IMR-90 (cell line): ENCODE measurements around the gene SLC2A10. TPM values are rescaled to one million over a fixed set of nuclear protein-coding genes. Genes with fewer than 3 reads are reported as not detected.

ENCODE experiments used
- ATAC-seq: fragments of 200-7000 bp; cut with Tn5 transposase; 2 replicates; pipeline ENCODE4 v1.9.1; 2020; ENCODE audit warnings: low read depth, mild to moderate bottlenecking, moderate library complexity
- BruUV-seq: library from RNA; stranded (reverse); fragments of 400-500 nt; replicated peaks from 2 replicates; lab custom pipeline; 2021; lab: Mats Ljungman, UMichigan
- CTCF ChIA-PET: fragments of 300-600 bp; formaldehyde crosslinking; extraction: SDS; loops from one replicate; lab custom pipeline; 2021; ENCODE audit warnings: antibody characterized with exemption; lab: Yijun Ruan, JAX
- POLR2A ChIA-PET: fragments of 300-600 bp; sonication (Branson Sonifier 250); formaldehyde crosslinking; loops from one replicate; lab custom pipeline; 2022; ENCODE audit warnings: antibody characterized with exemption; ENCODE audit not compliant: unreplicated experiment; lab: Charles Lee
- DNase-seq: peaks from one replicate; pipeline ENCODE4 v3.0.0; 2013
- H2AFZ ChIP-seq: replicated peaks from 2 replicates; pipeline ENCODE3; 2013; ENCODE audit warnings: low read length, mild to moderate bottlenecking; ENCODE audit not compliant: poor library complexity
- H2AK5ac ChIP-seq: 2 replicates; pipeline ENCODE4 v1.6.1; 2013; ENCODE audit warnings: low read depth, low read length, inconsistent platforms
- H2AK9ac ChIP-seq: replicated peaks from 2 replicates; pipeline ENCODE3; 2013; ENCODE audit warnings: mild to moderate bottlenecking, low read depth, low read length, moderate library complexity; ENCODE audit not compliant: poor library complexity
- H2BK120ac ChIP-seq: 2 replicates; pipeline ENCODE4 v1.6.1; 2013; ENCODE audit warnings: low read depth, low read length, inconsistent platforms
- H2BK15ac ChIP-seq: 3 replicates; pipeline ENCODE4 v1.6.1; 2013; ENCODE audit warnings: low read depth, low read length, inconsistent platforms
- H2BK20ac ChIP-seq: 2 replicates; pipeline ENCODE4 v1.6.1; 2013; ENCODE audit warnings: low read depth, mild to moderate bottlenecking, inconsistent platforms, low read length, moderate library complexity
- H2BK5ac ChIP-seq: 2 replicates; pipeline ENCODE4 v1.6.1; 2013; ENCODE audit warnings: mild to moderate bottlenecking, low read depth, low read length, inconsistent platforms; ENCODE audit not compliant: poor library complexity, severe bottlenecking
- H3K14ac ChIP-seq: replicated peaks from 2 replicates; pipeline ENCODE4 v1.6.1; 2013; ENCODE audit warnings: low read depth, low read length, inconsistent platforms
- H3K18ac ChIP-seq: 2 replicates; pipeline ENCODE4 v1.6.1; 2013; ENCODE audit warnings: low read depth, low read length, control low read depth
- H3K23ac ChIP-seq: 2 replicates; pipeline ENCODE4 v1.6.1; 2013; ENCODE audit warnings: low read depth, low read length, inconsistent platforms
- H3K27ac ChIP-seq: 2 replicates; pipeline ENCODE4 v1.5.1; 2013; ENCODE audit warnings: mild to moderate bottlenecking, control low read depth, low read length; ENCODE audit not compliant: insufficient read depth
- H3K27me3 ChIP-seq: 2 replicates; pipeline ENCODE4 v1.6.1; 2013; ENCODE audit warnings: low read length; ENCODE audit not compliant: control insufficient read depth, insufficient read depth
- H3K36me3 ChIP-seq: 2 replicates; pipeline ENCODE4 v1.6.1; 2013; ENCODE audit warnings: low read length, mixed read lengths; ENCODE audit not compliant: control insufficient read depth, insufficient read depth
- H3K4ac ChIP-seq: 2 replicates; pipeline ENCODE4 v1.6.1; 2013; ENCODE audit warnings: low read depth, low read length, inconsistent platforms
- H3K4me1 ChIP-seq: 2 replicates; pipeline ENCODE4 v1.6.1; 2013; ENCODE audit warnings: low read length, mixed read lengths; ENCODE audit not compliant: control insufficient read depth, insufficient read depth
- H3K4me2 ChIP-seq: 2 replicates; pipeline ENCODE4 v1.6.1; 2013; ENCODE audit warnings: low read depth, mild to moderate bottlenecking, control low read depth, low read length, moderate library complexity
- H3K4me3 ChIP-seq: 2 replicates; pipeline ENCODE4 v1.5.1; 2013; ENCODE audit warnings: low read depth, mild to moderate bottlenecking, control low read depth, low read length, moderate library complexity; ENCODE audit not compliant: insufficient read depth
- H3K56ac ChIP-seq: 2 replicates; pipeline ENCODE4 v1.6.1; 2013; ENCODE audit warnings: low read length, inconsistent platforms; ENCODE audit not compliant: insufficient read depth; ENCODE audit errors: extremely low read depth
- H3K79me1 ChIP-seq, 2 experiments: 2 replicates each; pipeline ENCODE4 v1.6.1; 2013; ENCODE audit warnings: low read length in 2 of 2, inconsistent platforms in 1 of 2, low read depth in 1 of 2
- H3K9ac ChIP-seq: 2 replicates; pipeline ENCODE4 v1.6.1; 2013; ENCODE audit warnings: low read depth, low read length, control low read depth
- H3K9me1 ChIP-seq: 2 replicates; pipeline ENCODE4 v1.6.1; 2013; ENCODE audit warnings: low read length, inconsistent platforms; ENCODE audit not compliant: insufficient read depth
- H3K9me3 ChIP-seq: 2 replicates; pipeline ENCODE4 v1.6.1; 2013; ENCODE audit warnings: low read length; ENCODE audit not compliant: control insufficient read depth, insufficient read depth
- H4K20me1 ChIP-seq: 2 replicates; pipeline ENCODE4 v1.6.1; 2013; ENCODE audit warnings: low read length, inconsistent platforms; ENCODE audit not compliant: insufficient read depth
- H4K5ac ChIP-seq: 2 replicates; pipeline ENCODE4 v1.6.1; 2013; ENCODE audit warnings: mild to moderate bottlenecking, low read depth, low read length, control low read depth
- H4K8ac ChIP-seq, 2 experiments: 2 replicates each; pipeline ENCODE4 v1.6.1; 2013; ENCODE audit warnings: low read depth in 2 of 2, low read length in 2 of 2, control low read depth in 1 of 2, inconsistent platforms in 1 of 2
- H4K91ac ChIP-seq: 2 replicates; pipeline ENCODE4 v1.6.1; 2013; ENCODE audit warnings: low read depth, low read length, inconsistent platforms; ENCODE audit not compliant: insufficient read depth
- SMC3 ChIP-seq: fragments of 150-350 bp; IDR thresholded peaks from 2 replicates; pipeline ENCODE4 v1.6.1; 2016; ENCODE audit warnings: low read depth, mild to moderate bottlenecking, antibody characterized with exemption, low read length, moderate library complexity
- USF2 ChIP-seq: fragments of 150-350 bp; IDR thresholded peaks from 2 replicates; pipeline ENCODE4 v1.6.1; 2017; ENCODE audit warnings: mild to moderate bottlenecking, antibody characterized with exemption, low read length, low read depth
- WGBS, 2 experiments: methylation state at CpG; one replicate each; pipeline versions ENCODE4 v1.1.5 to v1.1.7; 2013; ENCODE audit warnings: missing lambda C conversion rate in 2 of 2; ENCODE audit not compliant: insufficient read length in 1 of 2; ENCODE audit errors: extremely low coverage in 2 of 2; 5-methylcytosine and 5-hydroxymethylcytosine counted together
- dilution Hi-C: fragments of 300-500 bp; cut with HindIII; formaldehyde crosslinking; loops from one replicate; pipeline ENCODE4 v1.14.3; 2018; ENCODE audit warnings: low sequenced_read_pairs; ENCODE audit not compliant: unreplicated experiment
- in situ Hi-C: fragments of 300-500 bp; cut with MboI; formaldehyde crosslinking; loops from 3 replicates; pipeline ENCODE4 v1.14.3; 2019; ENCODE audit warnings: low sequenced_read_pairs, inconsistent platforms, mixed read lengths
- intact Hi-C: fragments of 100-400 bp; cut with micrococcal nuclease; formaldehyde crosslinking; loops from 2 replicates; pipeline ENCODE4 v1.10.0; 2022
- polyA plus RNA-seq, 3 experiments: library from polyadenylated mRNA; depleted of rRNA; stranded (reverse); fragments of >200 nt; gene quantifications; 2 replicates each; pipeline ENCODE4 v1.2.3, GENCODE V29; 2012; ENCODE audit warnings: low replicate concordance in 1 of 3
- total RNA-seq: library from RNA; depleted of rRNA; stranded (reverse); fragments of >200 nt; gene quantifications from 2 replicates; pipeline ENCODE4 v1.2.3, GENCODE V29; 2012

Gene SLC2A10
- total and polyA plus RNA-seq, 2 of the 4 experiments (the other 2 are of a cell fraction): 15.2 to 22.0 TPM

GRCh38 chr20:46740214-46740609, 30.8 kb downstream of the SLC2A10 start:
- TF ChIP-seq SMC3 (no peak), USF2 (peak; percentile 38; the same call in 1 of the 2 replicates)
- no peak overlapping the region for H4K91ac ChIP-seq

More at GRCh38 chr20:46740214-46740609, 30.8 kb downstream of the SLC2A10 start:
- H2AK9ac ChIP-seq: no peak overlapping the region
- no peaks in the 10 kb centered on the region for H4K20me1 ChIP-seq
- peaks cover 6% of the 10 kb centered on the region; the same call in 1 of the 2 replicates for H3K9me1 ChIP-seq
- no peaks in the 10 kb centered on the region for H3K9me3 ChIP-seq
- H3K4me3 ChIP-seq: no peak overlapping the region
- no CpG with 5 or more reads among the region's 3 CpGs for WGBS, 2 experiments
- H3K4me1 ChIP-seq: peaks cover 8% of the 10 kb centered on the region
- no TSS peak for BruUV-seq
- no peak overlapping the region for H2BK15ac ChIP-seq
- H2BK20ac ChIP-seq: peak overlapping the region; percentile 39; the same call in 1 of the 2 replicates
- no peak overlapping the region for H3K9ac ChIP-seq
- no peaks in the 10 kb centered on the region for H3K27me3 ChIP-seq
- intact Hi-C loops (no loop called here), in situ Hi-C loops (no loop called here), dilution Hi-C loops (no loop called here)
- DNase-seq: no peak
- no peak overlapping the region for H3K4ac ChIP-seq
- 0 out of 2 replicates have a peak overlapping the region, but pooled peaks have one; percentile 8 for H3K23ac ChIP-seq
- H3K56ac ChIP-seq: no peak overlapping the region
- no peak overlapping the region for H2AFZ ChIP-seq
- ChIA-PET CTCF (interaction anchor here (1.3 kb wide), 1 partner anchor 880 kb away, joined by 3 read pairs; no protein-coding TSS in a partner anchor), POLR2A (no interaction called here)
- H2BK120ac ChIP-seq: peak overlapping the region; percentile 35; the same call in 1 of the 2 replicates
- H4K8ac ChIP-seq: no peak overlapping the region
- H3K14ac ChIP-seq: no peak overlapping the region; the same call in 1 of the 2 replicates
- no peak overlapping the region for H3K4me2 ChIP-seq
- H3K18ac ChIP-seq: no peak overlapping the region
- no peaks in the 10 kb centered on the region for H3K79me1 ChIP-seq
- H2BK5ac ChIP-seq: no peak overlapping the region
- H3K36me3 ChIP-seq: no peaks in the 10 kb centered on the region
- no peak overlapping the region for H4K5ac ChIP-seq
- H3K27ac ChIP-seq: no peak overlapping the region
- no peak for ATAC-seq
- 0 out of 2 replicates have a peak overlapping the region, but pooled peaks have one; percentile 24 for H2AK5ac ChIP-seq
